ENCODE data around the gene NPY4R.
"Not testable (repeated sequence)": the region's sequence is repeated elsewhere in the genome, so short reads cannot be mapped to it uniquely, and the experiment has no call there.

The NPY4R gene

GRCh38 chr10:46455992-46456391, 9.8 kb downstream of the NPY4R start:
- DNase-seq (ENCODE audit: low read depth), result not testable (repeated sequence)

GRCh38 chr10:46451365-46451764, 14.4 kb downstream of the NPY4R start:
- not testable (repeated sequence) for DNase-seq (ENCODE audit: low read depth)

GRCh38 chr10:46450829-46451228, 14.9 kb downstream of the NPY4R start:
- not testable (repeated sequence) for DNase-seq (ENCODE audit: low read depth)

- not testable (repeated sequence) for DNase-seq (ENCODE audit: low read depth)
Measured at GRCh38 chr10:46447439-46447838, 18.3 kb downstream of the NPY4R start.

GRCh38 chr10:46445389-46446122, 20.2 kb downstream of the NPY4R start:
- DNase-seq (ENCODE audit: low read depth), result not testable (repeated sequence)

GRCh38 chr10:46443422-46443821, 22.3 kb downstream of the NPY4R start:
- not testable (repeated sequence) for DNase-seq (ENCODE audit: low read depth)

- not testable (repeated sequence) for DNase-seq (ENCODE audit: low read depth)
Measured at GRCh38 chr10:46442706-46443275, 23.0 kb downstream of the NPY4R start.

GRCh38 chr10:46441837-46442278, 23.9 kb downstream of the NPY4R start:
- DNase-seq (ENCODE audit: low read depth), result not testable (repeated sequence)

- not testable (repeated sequence) for DNase-seq (ENCODE audit: low read depth)
Measured at GRCh38 chr10:46440942-46441341, 24.8 kb downstream of the NPY4R start.

GRCh38 chr10:46423550-46423949, 42.2 kb downstream of the NPY4R start:
- DNase-seq (ENCODE audit: low read depth), result not testable (repeated sequence)

GRCh38 chr10:46419570-46420379, 46.0 kb downstream of the NPY4R start:
- DNase-seq (ENCODE audit: low read depth), result not testable (repeated sequence)

- not testable (repeated sequence) for DNase-seq (ENCODE audit: low read depth)
Measured at GRCh38 chr10:46418283-46418682, 47.5 kb downstream of the NPY4R start.

GRCh38 chr10:46415291-46415690, 50.5 kb downstream of the NPY4R start:
- not testable (repeated sequence) for DNase-seq (ENCODE audit: low read depth)

- not testable (repeated sequence) for DNase-seq (ENCODE audit: low read depth)
Measured at GRCh38 chr10:46412665-46413064, 53.1 kb downstream of the NPY4R start.

GRCh38 chr10:46411123-46411522, 54.6 kb downstream of the NPY4R start:
- DNase-seq (ENCODE audit: low read depth), result not testable (repeated sequence)

All from ELR (cell line).